Measurements from ENCODE around the gene SLC22A23. TPM values are rescaled to one million over a fixed set of nuclear protein-coding genes. Genes with fewer than 3 reads are reported as not detected.

Gene SLC22A23
- total and polyA plus RNA-seq, 2 of the 4 experiments (the other 2 are of a cell fraction), result 0.72 to 1.6 TPM

- peak; percentile 19 for TF ChIP-seq RAD21 (IDR thresholded peaks at IDR 0.05; ENCODE audit: low read length)
Measured at GRCh38 chr6:3324262-3324942, 132.4 kb downstream of the SLC22A23 start (continued).

GRCh38 chr6:3323696-3324261 lies 133.1 kb downstream of the SLC22A23 start:
- H3K27me3 ChIP-seq (ENCODE audit: control insufficient read depth, insufficient read depth, low read length), result peaks cover 19% of the 10 kb centered on the region
- dilution Hi-C loops (cut with HindIII; ENCODE audit: low sequenced_read_pairs, unreplicated experiment) (no loop called here), intact Hi-C loops (cut with micrococcal nuclease) (no loop called here), in situ Hi-C loops (cut with MboI; ENCODE audit: low sequenced_read_pairs) (no loop called here)
- no peak overlapping the region for H3K4me3 ChIP-seq (ENCODE audit: insufficient read depth, low read depth, low read length)
- peak overlapping the region; percentile 10; the same call in 1 of the 2 replicates for H3K4ac ChIP-seq (ENCODE audit: low read depth, low read length)
- TF ChIP-seq RCOR1 (IDR thresholded peaks at IDR 0.05; ENCODE audit: insufficient replicate concordance, low read length) (no peak), SMC3 (IDR thresholded peaks at IDR 0.05; ENCODE audit: low read depth, low read length) (no peak), NFE2L2 (IDR thresholded peaks at IDR 0.05; ENCODE audit: low read depth, low read length) (no peak)
- no peak overlapping the region for H2BK20ac ChIP-seq (ENCODE audit: low read depth, low read length)
- H3K18ac ChIP-seq (ENCODE audit: low read depth, low read length), result no peak overlapping the region
- H4K5ac ChIP-seq (ENCODE audit: low read depth, low read length), result no peak overlapping the region
- H2AK9ac ChIP-seq (replicated peaks; ENCODE audit: low read depth, low read length, poor library complexity), result peak overlapping the region; percentile 6
- DNase-seq, result no peak
- POLR2A ChIA-PET (ENCODE audit: unreplicated experiment), result no interaction called here
- CTCF ChIA-PET, result interaction anchor here (1.1 kb wide), 1 partner anchor 35 kb away, joined by 3 read pairs; no protein-coding TSS in a partner anchor
- peaks cover 7% of the 10 kb centered on the region for H3K4me1 ChIP-seq (ENCODE audit: control insufficient read depth, insufficient read depth, low read length)
- H2AK5ac ChIP-seq (ENCODE audit: low read depth, low read length), result peak overlapping the region; percentile 45; the same call in 1 of the 2 replicates
- no peak for ATAC-seq (ENCODE audit: low read depth)
- H2BK5ac ChIP-seq (ENCODE audit: low read depth, low read length, poor library complexity, severe bottlenecking), result no peak overlapping the region
- H3K9me3 ChIP-seq (ENCODE audit: control insufficient read depth, insufficient read depth, low read length), result no peaks in the 10 kb centered on the region
- no peak overlapping the region for H3K4me2 ChIP-seq (ENCODE audit: low read depth, low read length)
- 98% methylated on average over 20 of the region's 21 CpGs; no CpG with 5 or more reads in 1 of the 2 experiments for WGBS, 2 experiments (ENCODE audit: extremely low coverage in 2 of 2, insufficient read length in 1 of 2)
- no peak overlapping the region for H4K91ac ChIP-seq (ENCODE audit: insufficient read depth, low read depth, low read length)
- no peak overlapping the region for H3K9ac ChIP-seq (ENCODE audit: low read depth, low read length)
- no peak overlapping the region for H2AFZ ChIP-seq (replicated peaks; ENCODE audit: low read length, poor library complexity)
- H3K23ac ChIP-seq (ENCODE audit: low read depth, low read length), result no peak overlapping the region
- no peaks in the 10 kb centered on the region for H4K20me1 ChIP-seq (ENCODE audit: insufficient read depth, low read length)
- H3K9me1 ChIP-seq (ENCODE audit: insufficient read depth, low read length), result peaks cover 4% of the 10 kb centered on the region; the same call in 1 of the 2 replicates
- H2BK120ac ChIP-seq (ENCODE audit: low read depth, low read length), result no peak overlapping the region
- no peaks in the 10 kb centered on the region for H3K36me3 ChIP-seq (ENCODE audit: control insufficient read depth, insufficient read depth, low read length)
- no peak overlapping the region for H3K27ac ChIP-seq (ENCODE audit: insufficient read depth, low read length)
- no peak overlapping the region for H3K56ac ChIP-seq (ENCODE audit: extremely low read depth, insufficient read depth, low read length)
- no TSS peak for BruUV-seq (replicated peaks)
- H3K79me1 ChIP-seq (ENCODE audit: low read depth in 1 of 2, low read length in 2 of 2), result no peaks in the 10 kb centered on the region
- H2BK15ac ChIP-seq (ENCODE audit: low read depth, low read length), result no peak overlapping the region
- no peak overlapping the region for H3K14ac ChIP-seq (replicated peaks; ENCODE audit: low read depth, low read length)
- H4K8ac ChIP-seq (ENCODE audit: low read depth in 2 of 2, low read length in 2 of 2), result no peak overlapping the region
